ENCODE results near the gene CLEC16A.
"Not testable (repeated sequence)": the region's sequence is repeated elsewhere in the genome, so short reads cannot be mapped to it uniquely, and the experiment has no call there.

- TF ChIP-seq POLR2A, CTCF (IDR thresholded peaks at IDR 0.05): not testable (repeated sequence)
Observed at GRCh38 chr16:10966559-10966958, 22.2 kb downstream of the CLEC16A start.
